Stimulated activated CD4-positive, alpha-beta T cell treated with anti-CD3 and anti-CD28 coated beads, Interleukin-1b, Interleukin-23, amount 100 ng/mL, for 4 hours (primary cell): Measurements from ENCODE around the gene NUDT16L1.
A peak's percentile ranks its signal among the peaks of the same experiment; 100 is the strongest.

Experiments
- DNase-seq, 2 donors: peaks; one replicate each; pipeline ENCODE4 v3.0.0-alpha.2; 2020; ENCODE audit warnings: low read depth in 2 of 2

Gene NUDT16L1

DNA sequence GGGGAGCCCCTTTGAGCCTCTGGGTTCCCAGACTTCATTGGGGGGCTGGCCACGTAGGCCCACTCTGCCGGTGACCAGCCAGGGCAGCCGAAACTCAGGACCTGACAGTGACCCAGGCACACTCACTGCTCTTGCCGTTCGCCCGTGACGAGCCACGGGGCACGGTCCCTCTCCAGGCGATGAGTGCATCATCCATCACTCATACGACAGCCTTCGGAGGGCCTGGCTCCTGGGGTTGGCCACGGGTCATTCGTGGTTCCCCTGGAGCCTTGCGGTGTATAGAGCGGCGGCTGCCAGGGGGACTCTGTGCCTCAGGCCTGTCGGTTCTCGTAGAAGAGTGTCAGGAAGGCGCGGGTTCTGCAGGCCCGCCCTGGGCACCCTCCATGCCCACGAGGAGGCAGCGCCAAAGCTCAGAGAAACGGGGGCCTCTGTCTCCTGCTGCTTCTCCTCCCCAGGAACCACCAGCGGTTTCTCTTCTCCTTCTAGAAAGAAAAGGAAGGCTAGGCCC, 11.2 kb upstream of the NUDT16L1 start:
- no peak for DNase-seq

GRCh38 chr16:4682616-4683254, 10.6 kb upstream of the NUDT16L1 start:
- DNase-seq: no peak

DNA sequence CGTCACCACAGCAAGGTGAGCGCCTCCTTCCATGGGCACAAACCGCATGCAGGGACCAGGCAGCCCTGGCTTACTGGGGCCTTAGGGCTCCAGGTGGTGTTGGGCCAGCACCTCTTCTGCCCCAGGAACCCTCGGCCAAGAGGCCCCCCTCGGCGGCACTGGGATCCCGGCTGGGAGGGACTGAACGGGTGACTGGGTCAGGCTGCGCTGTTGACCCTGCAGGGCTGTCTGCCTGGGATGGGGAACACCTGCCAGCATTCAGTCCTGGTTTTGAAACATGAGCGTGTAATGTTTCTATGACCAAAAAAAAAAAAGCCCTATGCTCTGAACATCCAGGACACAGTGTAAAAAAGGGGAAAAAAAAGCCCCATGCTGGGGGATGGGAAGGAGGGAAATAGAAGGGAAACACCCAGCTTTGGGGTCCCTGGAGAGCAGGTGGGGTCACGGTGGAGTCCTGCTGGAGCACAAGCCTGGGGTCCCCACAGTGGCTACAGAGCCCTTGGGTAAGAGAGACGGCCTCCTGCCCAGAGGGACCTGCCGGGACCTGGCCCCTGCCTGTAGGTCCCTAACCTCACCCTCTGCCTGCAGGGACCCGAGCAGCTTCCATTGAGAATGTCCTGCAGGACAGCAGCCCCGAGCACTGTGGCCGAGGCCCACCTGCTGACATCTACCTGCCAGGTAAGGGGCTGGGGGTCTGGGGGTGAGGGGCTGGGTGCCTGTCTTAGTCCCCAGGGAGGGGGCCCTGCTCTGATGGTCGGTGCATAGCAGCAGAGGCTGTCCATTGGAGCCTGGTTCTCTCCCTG, 9.9 kb upstream of the NUDT16L1 start:
- no peak for DNase-seq

GRCh38 chr16:4684058-4684715, 9.2 kb upstream of the NUDT16L1 start:
- no peak for DNase-seq

- DNase-seq: no peak
These were observed 8.6 kb upstream of the NUDT16L1 start for GRCh38 chr16:4684763-4685162.

DNA sequence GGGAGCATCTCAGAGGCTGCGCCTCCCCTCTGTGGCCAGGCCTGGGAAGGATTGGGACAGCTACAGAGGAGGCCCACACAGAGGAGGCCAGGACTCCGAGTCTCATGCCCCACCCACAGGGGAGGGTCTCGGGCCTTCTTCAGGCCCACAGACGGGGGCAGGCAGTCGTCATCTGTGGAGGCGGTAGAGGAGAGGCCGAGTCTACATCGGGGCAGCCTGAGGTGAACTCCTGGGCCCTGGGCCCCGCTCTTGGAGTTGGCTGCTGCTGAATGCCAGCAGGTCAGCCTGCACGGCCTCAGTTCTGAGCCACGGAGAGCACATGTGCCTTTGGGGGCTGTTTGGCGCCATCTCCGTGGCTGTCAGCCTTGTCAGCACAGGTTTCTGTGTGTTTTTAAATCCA, 8.1 kb upstream of the NUDT16L1 start:
- no peak for DNase-seq

DNA sequence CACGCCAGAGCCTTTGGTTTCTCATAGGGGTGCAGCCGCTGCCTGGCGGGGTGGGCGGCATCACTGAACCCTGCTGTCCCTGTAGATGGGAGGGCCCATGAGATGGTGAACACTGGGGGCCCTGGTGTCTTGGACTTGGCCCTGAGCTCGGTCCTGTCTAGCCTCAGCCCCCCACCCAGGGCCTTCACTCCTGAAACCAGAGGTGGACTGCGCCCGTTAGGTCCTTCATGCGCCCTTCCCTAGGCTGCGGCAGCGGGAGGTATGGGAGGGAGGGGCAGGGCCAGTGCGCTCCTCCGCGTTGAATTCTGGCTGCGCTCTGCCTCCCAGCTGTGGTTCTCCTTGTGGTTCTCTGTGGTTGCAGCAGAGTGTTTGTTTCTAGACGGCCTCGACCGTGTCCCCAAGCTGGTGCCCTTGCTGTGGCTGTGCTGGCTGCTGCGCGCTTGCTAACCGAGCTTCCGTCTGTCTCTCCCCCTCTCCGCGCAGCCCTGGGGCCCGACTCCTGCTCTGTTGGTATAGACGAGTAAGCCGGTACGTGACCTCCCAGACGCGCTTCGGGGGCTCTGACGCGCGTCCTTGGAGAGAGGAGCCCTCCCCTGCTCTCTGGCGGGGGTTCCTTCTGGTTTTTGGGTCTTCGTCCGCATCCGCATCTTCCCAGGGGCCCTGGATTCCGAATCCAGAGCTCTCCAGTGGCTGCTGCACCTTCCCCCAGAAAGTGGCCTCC, 7.4 kb upstream of the NUDT16L1 start:
- no peak for DNase-seq

GRCh38 chr16:4686497-4687210, 6.7 kb upstream of the NUDT16L1 start:
- no peak for DNase-seq

DNA sequence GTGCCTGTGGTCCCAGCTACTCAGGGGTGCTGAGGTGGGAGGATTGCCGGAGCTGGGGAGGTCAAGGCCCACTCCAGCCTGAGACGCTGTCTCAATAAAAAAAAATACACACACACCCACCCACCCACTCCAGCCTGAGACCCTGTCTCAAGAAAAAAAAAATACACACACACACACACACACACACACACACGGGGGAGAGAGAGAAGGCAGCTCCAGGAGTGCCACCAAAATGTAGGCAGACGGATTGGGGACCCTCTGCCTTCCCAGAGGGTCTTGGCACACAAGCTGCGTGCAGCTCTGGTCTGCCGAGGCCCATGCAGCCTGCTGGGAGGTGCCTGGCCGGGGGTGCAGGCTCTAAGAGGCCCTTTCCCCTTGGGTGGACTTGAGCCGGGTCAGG, 5.9 kb upstream of the NUDT16L1 start:
- DNase-seq: no peak

GRCh38 chr16:4687946-4688673, 5.3 kb upstream of the NUDT16L1 start:
- DNase-seq: no peak

DNA sequence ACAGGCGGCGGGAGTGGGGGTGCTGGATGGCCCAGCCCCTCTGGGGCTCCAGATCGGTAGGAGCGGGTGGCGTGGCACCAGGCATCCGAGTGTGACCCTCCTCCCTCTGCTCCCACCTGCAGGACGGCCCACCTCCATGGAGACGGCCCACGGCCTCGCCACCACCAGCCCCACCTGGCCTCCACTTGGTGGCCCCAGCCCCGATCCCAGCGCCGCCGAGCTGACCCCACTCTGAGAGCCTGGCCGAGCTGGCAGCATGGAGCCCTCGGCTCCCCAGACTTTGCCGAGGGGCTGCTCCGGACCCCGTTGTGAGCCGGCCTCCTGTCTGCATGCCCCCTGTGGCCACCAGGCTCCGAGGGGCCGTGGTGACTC, 4.7 kb upstream of the NUDT16L1 start:
- DNase-seq: no peak

GRCh38 chr16:4689091-4689671, 4.2 kb upstream of the NUDT16L1 start:
- no peak for DNase-seq

GRCh38 chr16:4689864-4690704, 3.3 kb upstream of the NUDT16L1 start:
- DNase-seq: no peak

DNA sequence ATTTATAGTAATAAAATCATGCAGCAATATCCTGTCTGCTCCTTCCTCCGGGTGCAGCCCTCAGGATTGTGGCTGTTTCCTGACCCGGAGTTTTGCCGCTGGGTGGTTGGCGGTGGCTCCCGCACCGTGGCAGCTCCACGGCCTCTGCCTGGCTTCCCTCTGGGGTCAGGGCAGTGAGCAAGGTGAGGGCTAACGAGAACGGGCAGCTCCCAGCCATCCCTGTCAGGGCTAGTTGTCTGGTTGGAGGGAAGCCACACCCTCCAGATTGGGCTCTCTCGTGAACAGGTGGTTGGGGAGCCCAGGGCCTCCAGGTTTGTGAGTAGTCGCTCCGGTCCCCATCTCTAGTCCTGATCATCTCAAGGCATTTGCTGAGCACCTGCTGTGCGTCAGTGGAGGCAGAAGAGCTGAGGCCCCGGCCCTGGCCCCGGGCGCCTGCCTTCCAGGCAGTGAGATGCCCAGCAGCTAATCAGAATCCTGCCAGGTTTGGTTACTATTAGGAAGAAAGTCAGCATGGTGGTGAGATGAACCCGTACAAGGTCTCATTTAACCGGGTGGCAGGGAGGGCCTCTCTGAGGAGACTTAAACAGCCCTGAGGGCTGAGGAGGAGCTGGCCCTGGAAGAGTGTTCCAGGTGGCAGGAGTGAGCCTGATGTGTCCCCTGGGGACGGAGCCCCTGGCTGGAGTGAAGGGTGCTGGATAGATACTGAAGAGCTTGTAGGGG, 2.3 kb upstream of the NUDT16L1 start:
- no peak for DNase-seq

GRCh38 chr16:4691666-4692412, 1.5 kb upstream of the NUDT16L1 start:
- no peak for DNase-seq

- DNase-seq: no peak
These were observed 684 bp upstream of the NUDT16L1 start for GRCh38 chr16:4692460-4693295.

DNA sequence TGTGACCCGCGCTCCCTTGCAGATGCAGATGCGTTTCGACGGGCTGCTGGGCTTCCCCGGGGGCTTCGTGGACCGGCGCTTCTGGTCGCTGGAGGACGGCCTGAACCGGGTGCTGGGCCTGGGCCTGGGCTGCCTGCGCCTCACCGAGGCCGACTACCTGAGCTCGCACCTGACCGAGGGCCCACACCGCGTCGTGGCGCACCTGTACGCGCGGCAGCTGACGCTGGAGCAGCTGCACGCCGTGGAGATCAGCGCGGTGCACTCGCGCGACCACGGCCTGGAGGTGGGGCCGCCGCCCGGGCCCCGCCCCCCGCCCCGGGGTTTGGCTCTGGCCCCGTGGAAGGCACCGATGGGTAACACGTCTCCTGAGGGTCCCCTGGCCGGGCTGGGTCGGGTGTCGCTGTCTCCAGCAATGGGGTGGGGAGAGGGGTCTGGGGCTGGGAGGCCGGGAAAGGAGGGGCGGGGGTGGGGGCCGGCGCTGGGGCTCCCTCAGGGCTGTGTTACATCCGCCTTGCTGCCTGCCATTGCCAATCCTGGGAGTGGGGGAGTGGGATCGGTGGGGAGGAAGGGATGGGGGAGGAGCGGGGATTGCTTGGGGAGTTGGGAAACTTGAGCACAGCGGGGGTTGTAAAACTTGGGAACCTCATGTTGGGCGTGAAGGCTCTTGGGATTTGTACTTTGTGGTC, 737 bp downstream of the NUDT16L1 start:
- peak; percentile 12 to 46 for DNase-seq
